GM21528 (cell line): Measurements from ENCODE around the gene RTKN2.
"Not testable (repeated sequence)": the region's sequence is repeated elsewhere in the genome, so short reads cannot be mapped to it uniquely, and the experiment has no call there.

Source experiments
- ATAC-seq: cut with Tn5 transposase; IDR thresholded peaks from one replicate; pipeline ENCODE4 v1.9.1; 2021; ENCODE audit warnings: mild to moderate bottlenecking, moderate library complexity; ENCODE audit not compliant: unreplicated experiment, low FRiP score

Gene RTKN2

DNA sequence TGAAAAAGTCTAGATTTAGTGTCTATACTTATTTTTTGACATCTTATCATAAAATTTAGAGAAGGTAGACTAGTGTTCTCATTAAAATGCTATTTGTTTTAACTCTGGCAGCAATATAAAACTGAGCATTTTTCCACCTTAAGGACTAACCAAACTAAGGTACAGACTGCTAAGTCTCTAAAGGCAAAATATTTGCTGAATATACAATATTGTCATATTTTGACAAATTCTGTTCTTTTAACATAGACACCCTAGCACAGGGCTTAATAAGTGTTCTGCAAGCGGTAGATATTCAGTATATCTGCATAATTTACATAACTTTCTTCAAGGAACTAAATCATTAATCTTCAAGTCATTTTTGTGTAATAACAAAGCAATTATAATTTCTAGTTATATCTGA is 8.6 kb downstream of the RTKN2 start:
- ATAC-seq = no peak

DNA sequence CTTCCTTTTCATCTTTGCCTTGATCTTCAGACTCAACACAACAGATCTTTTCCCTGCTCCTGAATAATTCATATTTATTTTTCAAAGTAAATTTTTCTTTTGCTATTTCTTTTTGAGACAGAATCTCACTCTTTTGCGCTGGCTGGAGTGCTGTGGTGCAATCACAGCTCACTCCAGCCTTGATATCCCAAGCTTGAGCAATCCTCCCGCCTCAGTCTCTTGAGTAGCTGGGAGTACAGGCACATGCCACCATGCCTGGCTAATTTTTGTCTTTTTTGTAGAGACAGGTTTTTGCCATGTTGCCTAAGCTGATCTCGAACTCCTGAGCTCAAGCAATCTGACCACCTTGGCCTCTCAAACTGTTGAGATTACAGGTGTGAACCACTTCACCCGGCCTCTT is 9.2 kb downstream of the RTKN2 start:
- no peak for ATAC-seq

DNA sequence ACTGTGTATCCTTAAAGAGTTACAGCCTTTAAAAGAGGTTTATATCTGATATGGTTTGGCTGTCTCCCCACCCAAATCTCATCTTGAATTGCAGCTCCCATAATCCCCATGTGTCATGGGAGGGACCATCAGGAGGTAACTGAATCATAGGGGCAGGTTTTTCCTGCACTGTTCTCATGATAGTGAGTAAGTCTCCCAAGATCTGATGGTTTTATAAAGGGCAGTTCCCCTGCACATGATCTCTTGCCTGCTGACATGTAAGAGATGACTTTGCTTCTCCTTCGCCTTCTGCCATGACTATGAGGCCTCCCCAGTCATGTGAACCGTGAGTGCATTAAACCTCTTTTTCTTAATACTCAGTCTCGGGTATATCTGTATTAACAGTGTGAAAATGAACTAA is 9.7 kb downstream of the RTKN2 start:
- ATAC-seq = no peak

DNA sequence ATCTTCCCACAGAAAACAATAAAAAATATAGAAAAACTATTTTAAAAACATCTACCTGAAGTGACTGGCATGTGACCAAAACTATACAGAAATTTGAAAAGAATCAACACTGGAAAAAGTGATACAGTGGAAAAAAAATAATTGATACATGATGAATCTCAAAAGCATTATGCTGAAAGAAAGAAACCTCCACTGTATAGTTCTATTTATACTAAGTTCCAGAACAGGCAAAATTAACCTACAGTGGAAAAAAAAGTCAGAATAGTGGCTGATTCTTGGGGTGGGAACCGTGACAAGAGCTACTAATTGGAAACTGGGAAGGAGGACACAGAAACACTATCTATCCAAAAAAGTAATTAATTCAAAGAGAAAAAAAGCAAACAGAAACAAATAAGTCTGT is 14.9 kb downstream of the RTKN2 start:
- no peak for ATAC-seq

DNA sequence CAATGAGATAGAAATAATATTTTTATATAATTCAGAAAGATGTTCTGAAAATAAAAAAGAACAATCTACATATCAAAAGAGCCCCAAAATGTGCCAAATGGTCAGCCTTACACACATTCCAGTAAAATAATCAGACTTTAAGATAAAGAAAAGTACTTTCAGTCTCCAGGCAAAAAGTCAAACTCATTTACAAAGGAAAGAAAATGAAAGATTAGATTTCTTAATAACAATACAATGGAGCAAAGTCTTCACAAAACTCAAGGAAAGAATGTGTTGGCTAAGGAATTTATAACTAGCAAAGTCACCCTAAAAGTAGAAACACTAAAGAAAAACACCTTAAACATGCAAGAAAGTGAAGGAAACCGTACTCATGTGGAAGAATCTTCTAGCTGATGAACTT is 16.6 kb downstream of the RTKN2 start:
- ATAC-seq = no peak

DNA sequence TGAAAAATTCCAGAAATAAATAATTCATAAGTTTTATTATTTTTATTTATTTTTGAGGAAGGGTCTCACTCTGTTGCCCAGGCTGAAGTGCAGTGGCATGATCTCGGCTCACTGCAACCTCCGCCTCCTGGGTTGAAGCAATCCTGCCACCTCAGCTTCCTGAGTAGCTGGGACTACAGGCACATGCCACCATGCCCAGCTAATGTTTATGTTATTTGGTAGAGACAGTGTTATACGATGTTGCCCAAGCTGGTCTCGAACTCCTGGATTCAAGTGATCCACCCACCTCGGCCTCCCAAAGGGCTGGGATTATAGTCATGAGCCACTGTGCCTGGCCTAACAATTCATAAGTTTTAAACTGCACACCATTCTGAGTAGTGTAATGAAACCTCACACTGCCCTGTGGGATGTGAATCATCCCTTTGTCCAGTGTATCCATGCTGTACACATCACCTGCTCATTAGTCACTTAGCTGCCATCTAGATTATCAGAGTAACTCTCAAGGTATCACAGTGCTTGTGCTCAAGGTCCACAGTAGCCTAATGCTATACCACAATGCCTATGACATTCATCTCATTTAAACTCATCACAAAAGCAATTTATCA is 17.9 kb downstream of the RTKN2 start:
- ATAC-seq = no peak

DNA sequence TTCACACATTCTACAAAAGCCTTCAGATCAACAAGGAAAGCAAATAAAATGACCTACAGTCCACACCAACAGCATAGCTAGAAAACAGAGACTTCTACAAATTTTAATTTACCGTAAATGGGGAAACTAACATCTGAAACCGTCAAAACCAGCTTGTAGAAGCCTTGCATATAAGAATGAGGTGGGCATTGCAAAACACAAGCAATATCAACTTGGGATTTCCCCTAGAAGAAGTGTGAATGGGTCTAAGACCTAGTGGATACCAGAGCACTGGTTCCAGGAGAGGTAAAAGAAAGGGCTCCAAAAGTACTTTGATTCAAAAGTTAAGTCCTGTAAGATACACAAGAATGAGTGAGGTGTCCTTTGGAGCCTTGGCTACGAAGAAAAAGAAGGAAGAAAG is 18.7 kb downstream of the RTKN2 start:
- ATAC-seq = no peak

DNA sequence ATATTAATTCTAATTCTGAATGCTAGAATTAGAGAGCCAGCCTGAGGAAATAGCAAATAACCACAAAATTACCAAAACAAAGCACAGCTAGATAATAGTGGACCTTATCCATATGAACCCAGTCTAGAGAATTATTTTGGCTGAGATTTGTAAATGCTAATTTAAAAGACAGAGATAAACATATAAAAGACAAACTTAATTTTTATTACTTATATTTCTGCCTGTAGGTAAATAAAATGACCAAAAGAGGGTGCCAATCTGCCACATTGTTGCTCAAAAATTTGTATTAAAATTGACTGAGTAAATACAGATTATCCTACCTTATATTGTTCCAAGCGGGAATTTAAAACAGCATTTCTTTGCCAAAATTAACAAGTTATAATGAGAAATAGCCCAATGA is 20.2 kb downstream of the RTKN2 start:
- no peak for ATAC-seq

DNA sequence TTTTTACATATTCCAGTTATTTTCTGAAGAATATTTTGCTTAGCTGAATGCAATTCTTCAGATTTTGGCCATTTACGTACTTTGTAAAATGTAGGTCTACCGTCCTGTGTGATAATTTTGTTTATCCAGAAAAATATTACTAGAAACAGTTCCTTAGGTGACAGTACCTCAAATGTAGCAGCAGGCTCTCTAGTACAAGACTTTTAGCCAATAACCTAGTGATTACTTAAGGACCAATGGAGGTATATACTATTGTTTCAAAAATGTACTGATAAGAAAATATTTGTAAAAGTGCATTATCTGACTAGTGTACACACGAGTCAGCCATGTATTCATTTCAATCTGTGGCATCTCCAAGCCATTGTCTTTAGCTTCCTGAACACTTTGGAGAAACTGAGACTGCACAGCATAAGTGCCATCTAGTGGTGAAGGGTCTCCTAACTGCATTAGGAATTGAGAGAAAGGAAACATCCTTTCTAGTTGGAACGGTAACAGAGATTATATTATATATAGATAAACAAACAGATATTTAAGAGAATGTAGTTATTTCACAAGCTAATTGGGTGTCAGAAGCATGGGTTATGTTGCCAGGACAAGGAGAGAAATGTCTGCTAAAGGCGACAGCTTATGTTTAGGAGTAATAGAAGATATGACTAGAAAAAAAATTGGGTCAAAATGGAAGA is 23.7 kb downstream of the RTKN2 start:
- ATAC-seq = peak; percentile 58

DNA sequence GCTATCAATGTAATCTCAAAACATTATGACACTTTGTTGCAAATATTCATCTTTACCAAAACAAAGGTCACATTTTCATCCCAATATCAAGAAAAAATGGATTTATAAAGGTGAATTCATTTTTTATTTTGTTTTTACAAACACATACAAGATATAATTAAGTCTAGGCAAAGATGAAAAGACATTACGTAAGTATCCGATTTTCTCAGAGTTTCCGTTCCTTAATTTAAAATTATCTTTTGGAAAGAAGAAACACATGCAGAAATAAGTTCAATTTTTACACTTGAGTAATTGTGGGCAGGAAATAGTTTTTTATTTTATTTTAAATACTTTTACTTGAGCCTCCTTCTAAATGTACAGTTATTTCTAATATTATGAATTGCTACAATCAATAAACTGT is 24.6 kb downstream of the RTKN2 start:
- ATAC-seq = no peak

DNA sequence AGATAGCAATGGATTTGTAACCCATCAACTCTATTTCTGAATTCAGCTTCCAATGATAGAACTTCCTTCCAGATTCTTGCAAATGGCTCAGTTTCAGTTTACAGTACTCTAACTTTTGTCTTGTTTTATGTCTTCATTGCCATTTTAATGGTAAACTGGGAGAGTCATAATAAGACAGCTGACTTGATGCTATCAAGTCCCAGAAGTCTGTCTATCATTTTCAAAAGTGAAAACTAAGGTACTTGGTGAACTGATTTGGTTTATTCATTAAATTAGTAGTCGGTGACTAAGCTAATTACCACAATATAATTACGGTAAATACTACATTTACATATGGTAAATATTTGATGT is 25.0 kb downstream of the RTKN2 start:
- peak; percentile 56 for ATAC-seq

DNA sequence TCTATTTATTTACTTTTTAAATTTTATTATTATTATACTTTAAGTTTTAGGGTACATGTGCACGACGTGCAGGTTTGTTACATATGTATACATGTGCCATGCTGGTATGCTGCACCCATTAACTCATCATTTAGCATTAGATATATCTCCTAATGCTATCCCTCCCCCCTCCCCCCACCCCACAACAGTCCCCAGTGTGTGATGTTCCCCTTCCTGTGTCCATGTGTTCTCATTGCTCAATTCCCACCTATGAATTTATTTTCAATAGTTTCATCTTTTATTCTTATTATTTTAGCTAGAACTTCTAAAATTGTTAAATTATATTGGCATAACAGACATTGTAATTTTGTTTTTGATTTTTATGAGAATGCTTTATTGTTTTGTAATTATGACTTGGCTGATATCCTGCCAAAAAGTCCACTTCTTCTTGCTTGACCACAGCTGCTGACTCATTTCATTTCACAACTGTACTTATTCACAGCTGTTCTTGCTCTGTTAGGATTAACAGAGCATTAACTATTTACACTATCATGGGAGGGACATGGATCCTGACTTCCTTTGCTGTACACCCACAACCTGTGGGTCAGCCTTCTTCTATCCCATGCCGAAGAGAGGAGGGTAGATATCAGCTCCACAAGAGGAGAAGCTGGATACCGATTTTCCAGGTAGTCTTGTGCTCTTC is 25.5 kb downstream of the RTKN2 start:
- ATAC-seq = peak; percentile 89

DNA sequence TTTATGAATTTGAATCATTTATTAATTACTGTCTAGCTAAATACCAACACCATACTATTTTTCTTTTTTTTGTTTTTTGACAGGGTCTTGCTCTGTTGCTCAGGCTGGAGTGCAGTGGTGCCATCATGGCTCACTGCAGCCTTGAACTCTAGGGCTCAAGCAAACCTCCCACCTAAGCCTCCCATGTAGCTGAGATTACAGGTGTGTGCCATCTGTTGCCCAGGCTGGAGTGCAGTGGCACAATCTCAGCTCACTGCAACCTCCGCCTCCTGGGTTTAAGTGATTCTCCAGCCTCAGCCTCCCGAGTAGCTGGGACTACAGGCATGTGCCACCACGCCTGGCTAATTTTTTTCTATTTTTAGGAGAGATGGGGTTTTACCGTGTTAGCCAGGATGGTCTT is 27.1 kb downstream of the RTKN2 start:
- ATAC-seq = not testable (repeated sequence)

DNA sequence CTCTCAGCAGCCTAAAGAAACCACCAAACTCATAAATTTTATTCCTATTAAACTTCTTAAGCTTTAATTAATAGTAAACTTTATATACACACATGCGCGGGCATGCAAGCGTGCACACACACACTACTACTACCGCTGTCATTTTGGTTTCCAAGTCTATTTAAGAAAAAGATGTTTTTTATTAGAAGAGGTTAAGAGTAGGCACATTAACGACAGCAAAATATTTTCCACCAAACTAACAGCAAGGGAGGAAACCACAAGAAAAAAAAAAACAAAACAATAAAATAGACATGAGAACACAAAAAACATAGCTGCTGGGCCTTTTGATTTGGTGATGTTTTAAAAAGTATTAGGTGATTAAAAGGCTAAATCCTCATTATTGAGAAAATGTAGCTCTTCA is 28.6 kb downstream of the RTKN2 start:
- no peak for ATAC-seq

DNA sequence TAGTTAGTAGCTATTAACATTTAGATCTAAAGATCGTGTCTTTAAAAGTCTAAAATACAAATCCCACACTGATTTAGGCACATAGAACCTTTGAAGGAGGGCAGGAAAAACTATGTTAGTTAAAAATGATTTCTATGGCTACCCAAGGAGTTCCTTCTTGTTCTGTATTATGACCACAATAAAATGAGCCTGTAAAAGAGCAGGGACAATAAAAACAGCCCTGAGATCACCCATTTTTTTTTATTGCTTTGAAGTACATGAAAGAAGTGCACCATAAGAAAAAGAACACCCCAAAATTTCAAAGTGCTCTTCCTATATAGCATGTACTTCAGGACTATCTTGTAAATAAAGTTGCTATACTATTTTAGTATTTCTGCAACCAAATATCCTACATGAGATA is 29.8 kb downstream of the RTKN2 start:
- ATAC-seq = no peak

DNA sequence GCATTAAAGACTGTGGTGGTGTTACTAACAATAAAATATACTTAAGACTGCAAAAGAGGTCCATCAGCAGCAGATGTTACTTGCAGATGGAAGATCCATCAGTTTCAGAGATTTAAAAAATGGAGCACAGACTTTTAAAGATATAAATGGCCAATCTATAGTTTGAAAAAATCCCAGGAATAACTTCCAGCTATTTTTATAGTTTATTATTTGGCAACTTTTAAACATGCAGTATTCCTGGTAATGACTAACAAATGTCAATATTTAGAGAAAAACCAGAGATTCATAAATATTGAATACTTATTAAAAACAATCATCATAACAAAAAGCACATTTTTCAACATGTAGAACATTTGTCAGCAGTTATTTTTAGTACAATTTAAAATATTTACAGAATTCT is 30.7 kb downstream of the RTKN2 start:
- no peak for ATAC-seq

DNA sequence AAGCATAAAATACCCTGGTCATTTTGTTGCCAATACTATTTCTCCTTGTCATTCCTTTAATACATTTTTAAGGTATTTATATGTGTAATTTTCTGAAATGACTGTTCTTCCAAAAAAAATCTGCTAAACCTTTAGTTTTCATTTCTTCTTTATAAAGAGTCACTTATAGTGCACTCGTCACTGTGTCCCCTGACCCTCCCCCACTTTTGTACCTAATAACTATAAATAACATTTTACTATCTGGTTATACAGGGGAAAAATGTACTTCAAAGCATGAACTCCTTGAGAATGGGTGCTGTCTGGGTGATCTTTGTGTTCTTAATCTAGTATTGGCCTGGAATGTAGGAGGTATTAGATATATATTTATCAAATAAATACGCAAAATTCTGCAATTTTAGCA is 31.1 kb downstream of the RTKN2 start:
- no peak for ATAC-seq

DNA sequence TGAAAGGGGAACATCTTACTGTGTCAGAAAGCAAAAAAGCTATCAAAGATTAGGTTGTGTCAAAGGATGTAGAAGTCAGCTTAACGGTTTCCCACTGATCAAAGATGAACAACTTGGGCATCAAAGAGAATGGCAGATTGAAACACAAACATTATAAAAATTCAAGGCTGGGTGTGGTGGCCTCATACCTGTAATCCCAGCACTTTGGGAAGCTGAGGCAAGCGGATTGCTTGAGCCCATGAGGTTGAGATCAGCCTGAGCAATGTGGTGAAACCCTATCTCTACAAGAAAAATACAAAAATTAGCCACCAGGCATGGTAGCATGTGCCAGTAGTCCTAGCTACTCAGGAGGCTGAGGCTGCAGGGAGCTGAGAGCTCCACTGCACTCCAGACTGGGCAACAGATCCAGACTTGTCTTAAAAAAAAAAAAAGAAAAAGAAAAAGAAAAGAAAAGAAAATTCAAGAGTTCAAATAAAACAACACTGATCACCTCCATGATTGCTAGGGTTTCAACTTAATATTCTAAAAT is 34.5 kb downstream of the RTKN2 start:
- no peak for ATAC-seq

DNA sequence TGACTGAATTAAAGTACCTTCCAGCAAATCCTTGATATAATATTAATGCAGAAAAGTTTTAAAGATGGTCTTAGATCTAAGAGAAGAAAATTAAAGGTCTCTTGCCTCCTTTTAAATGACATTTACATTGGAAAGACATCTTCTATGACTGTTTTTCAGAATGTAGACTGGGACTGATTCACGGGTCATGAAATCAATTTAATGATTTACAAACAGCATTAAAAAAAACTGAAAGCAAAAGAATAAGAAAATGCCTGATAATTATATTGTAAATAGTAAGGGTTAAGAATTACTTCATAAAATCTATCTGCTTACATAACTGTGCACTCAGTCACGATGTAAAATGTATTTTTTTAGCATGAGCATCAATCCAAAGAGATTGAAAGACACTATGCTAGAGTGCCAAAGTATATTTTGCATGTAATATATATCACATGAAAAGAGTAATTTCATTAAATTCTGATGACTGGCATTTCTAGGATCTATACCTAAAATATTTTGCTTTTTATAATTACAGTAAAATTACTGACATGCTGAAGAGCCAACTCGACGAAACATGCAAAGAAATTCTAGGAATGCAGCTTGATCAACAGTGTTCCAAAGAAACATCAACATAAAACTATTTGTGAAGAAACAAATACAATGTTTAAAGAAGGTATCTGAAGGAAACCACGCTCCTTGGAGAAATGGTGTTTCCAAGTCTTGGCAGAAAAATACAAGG is 35.1 kb downstream of the RTKN2 start:
- no peak for ATAC-seq

DNA sequence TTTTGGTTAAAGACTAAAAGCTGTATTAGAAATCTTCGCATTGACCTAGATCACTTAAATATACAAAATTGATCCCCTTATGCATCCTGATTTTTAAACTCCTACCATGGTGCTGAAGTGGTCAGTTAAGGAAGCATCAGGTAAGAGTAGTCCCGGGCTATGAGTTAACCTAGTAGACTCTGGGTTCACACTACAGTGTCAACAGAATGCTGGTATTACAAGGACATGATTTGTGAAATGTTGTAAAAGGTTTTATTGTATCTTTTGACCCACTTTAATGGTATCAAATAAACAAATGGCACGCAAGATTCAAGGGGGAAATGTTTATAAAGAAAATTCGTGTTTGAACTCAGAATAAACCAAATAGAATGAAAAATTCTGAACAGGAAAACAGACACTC is 36.8 kb downstream of the RTKN2 start:
- no peak for ATAC-seq

DNA sequence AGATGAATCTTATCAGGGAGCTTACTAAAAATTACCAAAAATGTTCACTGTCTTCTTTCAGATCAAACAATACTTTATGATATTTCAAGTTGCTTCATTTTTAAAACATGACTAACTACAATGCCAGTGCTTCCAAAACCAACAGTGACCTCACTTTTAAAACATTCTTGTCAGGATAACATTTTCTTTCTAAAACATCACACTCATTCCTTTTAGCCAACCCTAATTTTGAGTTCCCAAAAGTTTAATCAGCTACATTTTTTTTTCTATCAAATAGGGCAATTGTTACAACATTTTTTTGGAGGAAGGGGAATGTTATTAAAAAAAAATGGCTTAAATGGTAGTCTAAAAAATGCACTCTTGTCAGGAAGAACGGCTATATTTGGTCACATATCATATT is 37.3 kb downstream of the RTKN2 start:
- no peak for ATAC-seq
